Gastroesophageal sphincter (tissue), 4 donors: ENCODE measurements around the gene PTGDS. TPM values are rescaled to one million over a fixed set of nuclear protein-coding genes. Genes with fewer than 3 reads are reported as not detected.

Experiments used
- ATAC-seq: fragments of 150-250 bp; one replicate; pipeline ENCODE4 v1.9.1; 2016; ENCODE audit warnings: mild to moderate bottlenecking, moderate library complexity
- H3K27ac ChIP-seq, 4 donors: fragments of 200-600 bp; sonication (generic) in 3 of 4; 1 replicate in 3 of 4; 2 replicates in 1 of 4; pipeline ENCODE4 v1.5.1; 2016 to 2019
- H3K27me3 ChIP-seq: fragments of 200-600 bp; sonication (generic); one replicate; pipeline ENCODE4 v1.5.1; 2019
- H3K36me3 ChIP-seq, 2 donors: fragments of 200-600 bp; sonication (generic); one replicate each; pipeline ENCODE4 v1.5.1; 2019; ENCODE audit warnings: control low read depth in 1 of 2
- H3K4me1 ChIP-seq, 3 donors: fragments of 200-600 bp; sonication (generic); 1 replicate in 2 of 3; 2 replicates in 1 of 3; pipeline ENCODE4 v1.5.1; 2016 to 2019; ENCODE audit warnings: control low read depth in 2 of 3
- H3K4me3 ChIP-seq, 2 donors: fragments of 200-600 bp; sonication (generic); one replicate each; pipeline ENCODE4 v1.5.1; 2019; ENCODE audit warnings: mild to moderate bottlenecking in 1 of 2, moderate library complexity in 1 of 2
- H3K9me3 ChIP-seq, 3 donors: fragments of 200-600 bp; sonication (generic); one replicate each; pipeline ENCODE4 v1.5.1; 2017 to 2019; ENCODE audit warnings: control low read depth in 2 of 3
- CTCF ChIP-seq, 4 experiments: fragments of 200-600 bp in 2 of 4; fragments of 450-650 bp in 2 of 4; sonication (generic) in 1 of 4; IDR thresholded peaks; one replicate each; pipeline ENCODE4 v1.5.1; 2017 to 2019; ENCODE audit warnings: antibody characterized with exemption in 4 of 4, mild to moderate bottlenecking in 2 of 4, moderate library complexity in 2 of 4
- EP300 ChIP-seq: sonication (generic); formaldehyde crosslinking; IDR thresholded peaks from one replicate; pipeline ENCODE4 v1.6.1; 2017; ENCODE audit warnings: antibody characterized with exemption, mild to moderate bottlenecking
- POLR2A ChIP-seq, 2 donors: fragments of 450-650 bp; IDR thresholded peaks; one replicate each; pipeline ENCODE4 v1.6.1; 2017; ENCODE audit warnings: antibody characterized with exemption in 2 of 2, mild to moderate bottlenecking in 2 of 2, moderate library complexity in 1 of 2
- POLR2AphosphoS5 ChIP-seq: sonication (generic); formaldehyde crosslinking; IDR thresholded peaks from one replicate; pipeline ENCODE4 v1.6.1; 2017; ENCODE audit warnings: antibody characterized with exemption
- WGBS, 2 donors: methylation state at CpG; one replicate each; pipeline ENCODE4 v1.1.5; 2018; ENCODE audit warnings: low coverage in 1 of 2; 5-methylcytosine and 5-hydroxymethylcytosine counted together
- total RNA-seq, 4 donors: library from RNA; depleted of rRNA; stranded (reverse); fragments of >200 nt; gene quantifications; one replicate each; pipeline ENCODE4 v1.1.0, GENCODE V29; 2016

Gene PTGDS
- total RNA-seq, 4 donors from 2014 or later = 7.4 to 132 (median 29.7) TPM

- whole genome bisulfite sequencing, 2 donors = 97% methylated on average over 11 of the region's 24 CpGs; no CpG with 5 or more reads in 1 of the 2 donors
- Histone ChIP-seq H3K36me3 (peaks cover 0 to 88% of the 10 kb centered on the region in 2 donors), H3K27me3 (no peaks in the 10 kb centered on the region), H3K4me3 (no peak overlapping the region), H3K4me1 (peaks cover 0 to 19% (median 5%) of the 10 kb centered on the region in 3 donors), H3K9me3 (no peaks in the 10 kb centered on the region), H3K27ac (no peak overlapping the region)
- no peak for ATAC-seq
- TF ChIP-seq POLR2AphosphoS5 (no peak), CTCF (IDR thresholded peaks at IDR 0.05) (no peak), POLR2A (IDR thresholded peaks at IDR 0.05) (no peak), EP300 (no peak)
Observed at GRCh38 chr9:137011156-137011555, 33.9 kb downstream of the PTGDS start.

- no peak for ATAC-seq
- TF ChIP-seq CTCF (IDR thresholded peaks at IDR 0.05) (no peak), POLR2A (IDR thresholded peaks at IDR 0.05) (no peak), POLR2AphosphoS5 (no peak), EP300 (no peak)
- H3K27ac ChIP-seq = no peak overlapping the region
- peaks cover 0 to 12% (median 5%) of the 10 kb centered on the region in 3 donors for H3K4me1 ChIP-seq
- H3K36me3 ChIP-seq = peaks cover 0 to 98% of the 10 kb centered on the region in 2 donors
- WGBS, 2 donors = 89 to 93% methylated on average over 3 of the region's 39 CpGs
- H3K27me3 ChIP-seq = no peaks in the 10 kb centered on the region
- no peaks in the 10 kb centered on the region for H3K9me3 ChIP-seq
- no peak overlapping the region for H3K4me3 ChIP-seq
Observed at GRCh38 chr9:137011907-137012675, 34.8 kb downstream of the PTGDS start.

- H3K36me3 ChIP-seq = peaks cover 0 to 100% of the 10 kb centered on the region in 2 donors
- H3K4me1 ChIP-seq = peaks cover 0 to 3% (median 0%) of the 10 kb centered on the region in 3 donors
- H3K27me3 ChIP-seq = no peaks in the 10 kb centered on the region
Observed at GRCh38 chr9:137012694-137013570, 35.6 kb downstream of the PTGDS start.

GRCh38 chr9:137013571-137013940 lies 36.3 kb downstream of the PTGDS start:
- WGBS, 2 donors = no CpG with 5 or more reads among the region's 20 CpGs
- no peaks in the 10 kb centered on the region for H3K4me1 ChIP-seq
- H3K27me3 ChIP-seq = no peaks in the 10 kb centered on the region
- no peaks in the 10 kb centered on the region for H3K9me3 ChIP-seq
- H3K27ac ChIP-seq = no peak overlapping the region
- no peak for ATAC-seq
- H3K36me3 ChIP-seq = peaks cover 0 to 100% of the 10 kb centered on the region in 2 donors
- TF ChIP-seq EP300 (no peak), CTCF (IDR thresholded peaks at IDR 0.05) (no peak), POLR2AphosphoS5 (no peak), POLR2A (IDR thresholded peaks at IDR 0.05) (no peak)
- H3K4me3 ChIP-seq = no peak overlapping the region

More at GRCh38 chr9:137012694-137013570, 35.6 kb downstream of the PTGDS start:
- Histone ChIP-seq H3K27ac (no peak overlapping the region), H3K9me3 (no peaks in the 10 kb centered on the region), H3K4me3 (no peak overlapping the region)
- 52 to 90% methylated on average over 2 to 4 of the region's 67 CpGs for whole genome bisulfite sequencing, 2 donors
- no peak for ATAC-seq
- no peak for TF ChIP-seq CTCF (IDR thresholded peaks at IDR 0.05)
- no peak for TF ChIP-seq EP300
- no peak for TF ChIP-seq POLR2A (IDR thresholded peaks at IDR 0.05)
- TF ChIP-seq POLR2AphosphoS5 = no peak
